Vagina (tissue), 2 donors: ENCODE data around the gene BNIP5.

Experiments
- CTCF ChIP-seq, 3 experiments: fragments of 450-650 bp in 2 of 3; fragments of 200-600 bp in 1 of 3; sonication (generic) in 1 of 3; IDR thresholded peaks; one replicate each; pipeline ENCODE4 v1.5.1; 2017 to 2019; ENCODE audit warnings: antibody characterized with exemption in 3 of 3, mild to moderate bottlenecking in 2 of 3, moderate library complexity in 2 of 3
- POLR2A ChIP-seq, 2 donors: fragments of 450-650 bp; IDR thresholded peaks; one replicate each; pipeline ENCODE4 v1.6.1; 2017; ENCODE audit warnings: antibody characterized with exemption in 2 of 2, mild to moderate bottlenecking in 2 of 2, moderate library complexity in 2 of 2
- POLR2AphosphoS5 ChIP-seq, 2 donors: sonication (generic); formaldehyde crosslinking; IDR thresholded peaks; one replicate each; pipeline ENCODE4 v1.9.0; 2017; ENCODE audit warnings: antibody characterized with exemption in 2 of 2, mild to moderate bottlenecking in 2 of 2, low read depth in 1 of 2; ENCODE audit not compliant: insufficient read depth in 1 of 2

GRCh38 chr6:36378243-36378920 is 41.7 kb upstream of the BNIP5 start:
- TF ChIP-seq POLR2A (IDR thresholded peaks at IDR 0.05) (no peak), CTCF (IDR thresholded peaks at IDR 0.05) (no peak), POLR2AphosphoS5 (IDR thresholded peaks at IDR 0.05; ENCODE audit: insufficient read depth in 1 of 2, low read depth in 1 of 2) (no peak)
